ENCODE data around the gene NINJ1.

The NINJ1 gene

DNA sequence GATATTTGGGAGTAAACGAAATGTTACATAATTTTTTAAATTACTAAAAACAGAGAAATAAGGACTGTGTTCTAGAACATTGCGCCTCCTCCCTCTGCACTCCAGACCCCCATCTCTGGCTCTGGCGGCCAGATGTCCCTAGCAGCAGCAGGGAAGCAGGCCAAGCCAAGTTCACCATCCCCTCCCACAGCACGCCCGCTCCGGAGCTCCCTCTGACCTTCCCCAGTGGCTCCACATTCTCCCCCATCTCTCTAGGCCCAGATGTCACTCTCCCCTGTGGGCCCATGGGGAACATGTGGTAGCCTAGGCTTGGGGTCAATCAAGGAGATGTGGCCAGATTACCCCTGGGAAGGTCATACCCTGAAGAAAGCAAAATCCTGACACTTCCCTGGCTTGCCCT lies 43.6 kb upstream of the NINJ1 start:
- H3K4me2 ChIP-seq (ENCODE audit: low read depth, low read length, poor library complexity, severe bottlenecking): no peak overlapping the region
- TF ChIP-seq, protein P1, sequence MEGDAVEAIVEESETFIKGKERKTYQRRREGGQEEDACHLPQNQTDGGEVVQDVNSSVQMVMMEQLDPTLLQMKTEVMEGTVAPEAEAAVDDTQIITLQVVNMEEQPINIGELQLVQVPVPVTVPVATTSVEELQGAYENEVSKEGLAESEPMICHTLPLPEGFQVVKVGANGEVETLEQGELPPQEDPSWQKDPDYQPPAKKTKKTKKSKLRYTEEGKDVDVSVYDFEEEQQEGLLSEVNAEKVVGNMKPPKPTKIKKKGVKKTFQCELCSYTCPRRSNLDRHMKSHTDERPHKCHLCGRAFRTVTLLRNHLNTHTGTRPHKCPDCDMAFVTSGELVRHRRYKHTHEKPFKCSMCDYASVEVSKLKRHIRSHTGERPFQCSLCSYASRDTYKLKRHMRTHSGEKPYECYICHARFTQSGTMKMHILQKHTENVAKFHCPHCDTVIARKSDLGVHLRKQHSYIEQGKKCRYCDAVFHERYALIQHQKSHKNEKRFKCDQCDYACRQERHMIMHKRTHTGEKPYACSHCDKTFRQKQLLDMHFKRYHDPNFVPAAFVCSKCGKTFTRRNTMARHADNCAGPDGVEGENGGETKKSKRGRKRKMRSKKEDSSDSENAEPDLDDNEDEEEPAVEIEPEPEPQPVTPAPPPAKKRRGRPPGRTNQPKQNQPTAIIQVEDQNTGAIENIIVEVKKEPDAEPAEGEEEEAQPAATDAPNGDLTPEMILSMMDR (IDR thresholded peaks at IDR 0.05; ENCODE audit: insufficient read depth, low read length, poor library complexity, severe bottlenecking): no peak
- no peak for TF ChIP-seq EZH2phosphoT487 (conservative IDR thresholded peaks at IDR 0.05; ENCODE audit: low read length)
- no peaks in the 10 kb centered on the region for H3F3A ChIP-seq (ENCODE audit: insufficient read depth)
- no peak overlapping the region for H2AFZ ChIP-seq (ENCODE audit: low read depth, low read length, severe bottlenecking)
- no peaks in the 10 kb centered on the region for H3K36me3 ChIP-seq (ENCODE audit: low read length)
- no peaks in the 10 kb centered on the region for H4K20me1 ChIP-seq (ENCODE audit: low read depth, low read length)
- no peak overlapping the region for H3K9ac ChIP-seq (ENCODE audit: low read length)
- H3K9me2 ChIP-seq (replicated peaks; ENCODE audit: insufficient read depth, low read length): no peaks in the 10 kb centered on the region
- H3K79me2 ChIP-seq (ENCODE audit: insufficient read depth, low read length): no peaks in the 10 kb centered on the region
- H3K27ac ChIP-seq (ENCODE audit: low read depth, low read length): no peak overlapping the region
- no peaks in the 10 kb centered on the region for H3K27me3 ChIP-seq (ENCODE audit: low read length)
- H3K4me3 ChIP-seq (ENCODE audit: insufficient read depth, low read length, poor library complexity, severe bottlenecking): no peak overlapping the region
- H3K9me3 ChIP-seq (ENCODE audit: insufficient read depth, low read length): no peaks in the 10 kb centered on the region

DNA sequence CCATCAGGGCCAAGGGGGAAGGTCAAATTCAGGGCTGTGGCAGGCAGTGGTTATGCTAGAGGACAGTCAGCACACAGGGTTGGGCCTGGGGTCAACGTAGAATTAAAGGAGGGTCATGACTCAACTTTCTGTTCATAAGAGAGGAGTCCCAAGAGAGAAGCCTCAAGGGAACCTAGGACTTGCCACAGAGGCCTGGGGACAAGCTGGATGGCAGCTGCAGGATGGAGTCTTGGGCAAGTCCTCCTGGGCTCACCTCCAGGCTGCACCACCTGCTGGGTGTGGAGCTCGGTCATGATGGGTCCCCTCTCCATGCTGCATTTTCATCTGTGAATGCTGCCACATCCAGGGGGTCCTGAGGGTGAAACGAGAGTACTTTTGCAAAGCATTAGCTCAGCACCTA lies 40.9 kb upstream of the NINJ1 start:
- no peaks in the 10 kb centered on the region for H3K9me3 ChIP-seq (ENCODE audit: insufficient read depth, low read length)
- H3K9ac ChIP-seq (ENCODE audit: low read length): no peak overlapping the region
- TF ChIP-seq, protein P1 (IDR thresholded peaks at IDR 0.05; ENCODE audit: insufficient read depth, low read length, poor library complexity, severe bottlenecking): no peak
- TF ChIP-seq EZH2phosphoT487 (conservative IDR thresholded peaks at IDR 0.05; ENCODE audit: low read length): no peak
- no peaks in the 10 kb centered on the region for H3K79me2 ChIP-seq (ENCODE audit: insufficient read depth, low read length)
- H3K9me2 ChIP-seq (replicated peaks; ENCODE audit: insufficient read depth, low read length): no peaks in the 10 kb centered on the region
- H3K36me3 ChIP-seq (ENCODE audit: low read length): no peaks in the 10 kb centered on the region
- no peak overlapping the region for H2AFZ ChIP-seq (ENCODE audit: low read depth, low read length, severe bottlenecking)
- H4K20me1 ChIP-seq (ENCODE audit: low read depth, low read length): no peaks in the 10 kb centered on the region
- H3K27ac ChIP-seq (ENCODE audit: low read depth, low read length): no peak overlapping the region
- no peak overlapping the region for H3K4me2 ChIP-seq (ENCODE audit: low read depth, low read length, poor library complexity, severe bottlenecking)
- no peaks in the 10 kb centered on the region for H3F3A ChIP-seq (ENCODE audit: insufficient read depth)
- H3K4me3 ChIP-seq (ENCODE audit: insufficient read depth, low read length, poor library complexity, severe bottlenecking): no peak overlapping the region
- H3K27me3 ChIP-seq (ENCODE audit: low read length): no peaks in the 10 kb centered on the region

DNA sequence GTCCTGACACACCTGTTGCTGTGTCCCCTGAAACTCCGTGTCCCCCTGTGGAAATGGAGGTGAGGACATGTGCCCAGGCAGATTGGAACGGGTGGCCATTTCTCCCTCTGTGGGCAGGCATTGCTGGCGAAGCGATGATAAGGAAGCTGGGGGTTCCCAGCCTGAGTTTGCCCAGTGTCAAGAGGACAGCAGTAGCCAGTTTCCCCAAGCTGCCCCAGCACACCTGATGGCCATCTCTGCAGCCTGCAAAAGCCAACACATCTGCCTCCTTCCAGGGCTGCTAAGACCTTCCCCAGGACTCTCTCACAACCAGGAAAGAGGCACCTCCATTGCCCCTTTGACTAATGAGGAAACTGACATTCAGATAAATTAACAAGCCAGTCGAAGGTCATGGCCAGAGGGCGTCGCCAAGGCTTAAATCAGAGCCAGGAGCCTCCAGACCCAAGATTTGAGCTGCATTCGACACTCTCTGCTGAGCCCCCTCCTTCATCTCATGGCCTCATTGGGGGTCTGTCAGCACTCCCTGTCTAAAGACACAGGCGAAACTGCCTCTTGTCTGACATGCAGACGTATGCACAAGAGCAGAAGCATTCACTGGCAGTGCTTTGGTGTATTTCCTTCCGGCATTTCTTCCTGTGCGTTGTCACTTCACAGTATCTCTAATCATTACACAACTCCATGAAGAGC lies 39.5 kb upstream of the NINJ1 start:
- H3K79me2 ChIP-seq (ENCODE audit: insufficient read depth, low read length): no peaks in the 10 kb centered on the region
- no peak overlapping the region for H2AFZ ChIP-seq (ENCODE audit: low read depth, low read length, severe bottlenecking)
- H3K27ac ChIP-seq (ENCODE audit: low read depth, low read length): no peak overlapping the region
- H3K9ac ChIP-seq (ENCODE audit: low read length): no peak overlapping the region
- no peaks in the 10 kb centered on the region for H3K9me3 ChIP-seq (ENCODE audit: insufficient read depth, low read length)
- H3K36me3 ChIP-seq (ENCODE audit: low read length): no peaks in the 10 kb centered on the region
- H3K9me2 ChIP-seq (replicated peaks; ENCODE audit: insufficient read depth, low read length): no peaks in the 10 kb centered on the region
- TF ChIP-seq EZH2phosphoT487 (conservative IDR thresholded peaks at IDR 0.05; ENCODE audit: low read length): no peak
- TF ChIP-seq, protein P1 (IDR thresholded peaks at IDR 0.05; ENCODE audit: insufficient read depth, low read length, poor library complexity, severe bottlenecking): no peak
- H4K20me1 ChIP-seq (ENCODE audit: low read depth, low read length): no peaks in the 10 kb centered on the region
- H3K4me2 ChIP-seq (ENCODE audit: low read depth, low read length, poor library complexity, severe bottlenecking): no peak overlapping the region
- no peaks in the 10 kb centered on the region for H3F3A ChIP-seq (ENCODE audit: insufficient read depth)
- H3K27me3 ChIP-seq (ENCODE audit: low read length): no peaks in the 10 kb centered on the region
- no peak overlapping the region for H3K4me3 ChIP-seq (ENCODE audit: insufficient read depth, low read length, poor library complexity, severe bottlenecking)

Data from SU-DHL-6 (cell line).